Activated naive CD8-positive, alpha-beta T cell treated with anti-CD3 and anti-CD28 coated beads, Interleukin-2, amount 10 ng/mL, durations not matched to agents 7 days and 5 days (primary cell): ENCODE data around the gene PRR5L. TPM values are rescaled to one million over a fixed set of nuclear protein-coding genes. Genes with fewer than 3 reads are reported as not detected.

Source experiments
- ATAC-seq: fragments of 150-1000 bp; cut with Tn5 transposase; one replicate; pipeline ENCODE4 v1.10.0; 2021; ENCODE audit warnings: low read depth, moderate library complexity
- POLR2A ChIA-PET: fragments of 350-600 bp; sonication (Branson Sonifier 250); formaldehyde crosslinking; loops from one replicate; lab custom pipeline; 2021; ENCODE audit warnings: antibody characterized with exemption; lab: Charles Lee
- DNase-seq: peaks from one replicate; pipeline ENCODE4 v3.0.0; 2021
- H3K27ac Mint-ChIP-seq: one replicate; pipeline ENCODE4 v1.8.0; 2022; ENCODE audit warnings: mild to moderate bottlenecking, mixed read lengths
- H3K27me3 Mint-ChIP-seq: one replicate; pipeline ENCODE4 v1.8.0; 2022; ENCODE audit warnings: mild to moderate bottlenecking, moderate library complexity, mixed read lengths
- H3K36me3 Mint-ChIP-seq: one replicate; pipeline ENCODE4 v1.8.0; 2021; ENCODE audit warnings: mild to moderate bottlenecking, mixed read lengths
- H3K4me1 Mint-ChIP-seq: one replicate; pipeline ENCODE4 v1.8.0; 2021; ENCODE audit warnings: mixed read lengths
- H3K4me3 Mint-ChIP-seq: one replicate; pipeline ENCODE4 v1.8.0; 2022; ENCODE audit warnings: mild to moderate bottlenecking, moderate library complexity, mixed read lengths
- H3K9me3 Mint-ChIP-seq: one replicate; pipeline ENCODE4 v1.8.0; 2021; ENCODE audit warnings: mixed read lengths
- total RNA-seq, 2 experiments: library from RNA; stranded (reverse); gene quantifications; one replicate each; pipeline ENCODE4 v1.2.3, GENCODE V29; 2021

PRR5L gene
- total RNA-seq, 2 experiments from 2014 or later = 23.6 to 29.1 TPM

- Mint-ChIP-seq H3K4me1 (no peaks in the 10 kb centered on the region), H3K9me3 (no peaks in the 10 kb centered on the region), H3K27me3 (peaks cover 5% of the 10 kb centered on the region), H3K4me3 (no peak overlapping the region), H3K27ac (no peak overlapping the region), H3K36me3 (no peaks in the 10 kb centered on the region)
- DNase-seq (peak; percentile 67), ATAC-seq (peak; percentile 78)
- POLR2A ChIA-PET = no interaction called here
Observed at GRCh38 chr11:36265793-36266628, 30.1 kb upstream of the PRR5L start.

GRCh38 chr11:36266767-36267166 lies 29.3 kb upstream of the PRR5L start:
- H3K4me3 Mint-ChIP-seq = no peak overlapping the region
- ATAC-seq (no peak), DNase-seq (no peak)
- H3K36me3 Mint-ChIP-seq = no peaks in the 10 kb centered on the region
- H3K4me1 Mint-ChIP-seq = no peaks in the 10 kb centered on the region
- POLR2A ChIA-PET = no interaction called here
- H3K27ac Mint-ChIP-seq = no peak overlapping the region
- H3K9me3 Mint-ChIP-seq = no peaks in the 10 kb centered on the region
- peaks cover 2% of the 10 kb centered on the region for H3K27me3 Mint-ChIP-seq

GRCh38 chr11:36268337-36268985 lies 27.6 kb upstream of the PRR5L start:
- POLR2A ChIA-PET = no interaction called here
- H3K4me3 Mint-ChIP-seq = no peak overlapping the region
- no peak overlapping the region for H3K27ac Mint-ChIP-seq
- no peaks in the 10 kb centered on the region for H3K9me3 Mint-ChIP-seq
- peaks cover 5% of the 10 kb centered on the region for H3K36me3 Mint-ChIP-seq
- H3K4me1 Mint-ChIP-seq = no peaks in the 10 kb centered on the region
- no peak for DNase-seq
- no peaks in the 10 kb centered on the region for H3K27me3 Mint-ChIP-seq
- ATAC-seq = no peak

- Mint-ChIP-seq H3K9me3 (no peaks in the 10 kb centered on the region), H3K27ac (no peak overlapping the region), H3K27me3 (no peaks in the 10 kb centered on the region), H3K4me3 (no peak overlapping the region), H3K36me3 (peaks cover 5% of the 10 kb centered on the region), H3K4me1 (no peaks in the 10 kb centered on the region)
- DNase-seq (no peak), ATAC-seq (no peak)
- POLR2A ChIA-PET = no interaction called here
Observed at GRCh38 chr11:36270701-36271100, 25.4 kb upstream of the PRR5L start.

- Mint-ChIP-seq H3K4me1 (no peaks in the 10 kb centered on the region), H3K4me3 (no peak overlapping the region), H3K9me3 (no peaks in the 10 kb centered on the region), H3K27me3 (no peaks in the 10 kb centered on the region), H3K36me3 (peaks cover 5% of the 10 kb centered on the region), H3K27ac (no peak overlapping the region)
- no peak for ATAC-seq
- no peak for DNase-seq
- POLR2A ChIA-PET = no interaction called here
Observed at GRCh38 chr11:36271794-36272407, 24.2 kb upstream of the PRR5L start.

GRCh38 chr11:36273110-36273509 lies 23.0 kb upstream of the PRR5L start:
- ATAC-seq (no peak), DNase-seq (no peak)
- Mint-ChIP-seq H3K9me3 (no peaks in the 10 kb centered on the region), H3K27ac (no peak overlapping the region), H3K4me1 (no peaks in the 10 kb centered on the region), H3K4me3 (no peak overlapping the region), H3K36me3 (peaks cover 5% of the 10 kb centered on the region), H3K27me3 (no peaks in the 10 kb centered on the region)
- POLR2A ChIA-PET = no interaction called here

GRCh38 chr11:36274414-36274813 lies 21.7 kb upstream of the PRR5L start:
- POLR2A ChIA-PET = no interaction called here
- peaks cover 5% of the 10 kb centered on the region for H3K36me3 Mint-ChIP-seq
- no peak overlapping the region for H3K27ac Mint-ChIP-seq
- H3K9me3 Mint-ChIP-seq = no peaks in the 10 kb centered on the region
- DNase-seq = no peak
- no peaks in the 10 kb centered on the region for H3K27me3 Mint-ChIP-seq
- no peak overlapping the region for H3K4me3 Mint-ChIP-seq
- ATAC-seq = no peak
- H3K4me1 Mint-ChIP-seq = no peaks in the 10 kb centered on the region

- POLR2A ChIA-PET = no interaction called here
- no peak overlapping the region for H3K27ac Mint-ChIP-seq
- no peaks in the 10 kb centered on the region for H3K4me1 Mint-ChIP-seq
- DNase-seq (no peak), ATAC-seq (no peak)
- no peaks in the 10 kb centered on the region for H3K9me3 Mint-ChIP-seq
- H3K27me3 Mint-ChIP-seq = no peaks in the 10 kb centered on the region
- no peak overlapping the region for H3K4me3 Mint-ChIP-seq
- no peaks in the 10 kb centered on the region for H3K36me3 Mint-ChIP-seq
Observed at GRCh38 chr11:36278531-36279282, 17.4 kb upstream of the PRR5L start.

GRCh38 chr11:36280531-36280930 lies 15.6 kb upstream of the PRR5L start:
- H3K27ac Mint-ChIP-seq = no peak overlapping the region
- peaks cover 3% of the 10 kb centered on the region for H3K4me1 Mint-ChIP-seq
- DNase-seq (no peak), ATAC-seq (no peak)
- H3K4me3 Mint-ChIP-seq = no peak overlapping the region
- POLR2A ChIA-PET = no interaction called here
- no peaks in the 10 kb centered on the region for H3K36me3 Mint-ChIP-seq
- H3K27me3 Mint-ChIP-seq = no peaks in the 10 kb centered on the region
- H3K9me3 Mint-ChIP-seq = no peaks in the 10 kb centered on the region

- H3K27me3 Mint-ChIP-seq = no peaks in the 10 kb centered on the region
- DNase-seq (no peak), ATAC-seq (no peak)
- H3K9me3 Mint-ChIP-seq = no peaks in the 10 kb centered on the region
- H3K4me3 Mint-ChIP-seq = no peak overlapping the region
- H3K36me3 Mint-ChIP-seq = no peaks in the 10 kb centered on the region
- no peak overlapping the region for H3K27ac Mint-ChIP-seq
- peaks cover 3% of the 10 kb centered on the region for H3K4me1 Mint-ChIP-seq
- POLR2A ChIA-PET = no interaction called here
Observed at GRCh38 chr11:36281850-36282249, 14.2 kb upstream of the PRR5L start.

- Mint-ChIP-seq H3K27me3 (no peaks in the 10 kb centered on the region), H3K36me3 (no peaks in the 10 kb centered on the region), H3K27ac (no peak overlapping the region), H3K4me3 (no peak overlapping the region), H3K4me1 (peaks cover 7% of the 10 kb centered on the region), H3K9me3 (no peaks in the 10 kb centered on the region)
- DNase-seq = no peak
- POLR2A ChIA-PET = no interaction called here
- ATAC-seq = no peak
Observed at GRCh38 chr11:36282926-36283325, 13.2 kb upstream of the PRR5L start.

- DNase-seq = no peak
- peak overlapping the region; percentile 88 for H3K27ac Mint-ChIP-seq
- POLR2A ChIA-PET = interaction anchor here (0.5 to 1.0 kb wide), 3 partner anchors 9 to 295 kb away, joined by 3 to 4 read pairs (median 3); partner anchors contain the start of gene TRAF6
- no peak for ATAC-seq
- peaks cover 8% of the 10 kb centered on the region for H3K27me3 Mint-ChIP-seq
- H3K4me1 Mint-ChIP-seq = peaks cover 20% of the 10 kb centered on the region
- H3K9me3 Mint-ChIP-seq = no peaks in the 10 kb centered on the region
- H3K4me3 Mint-ChIP-seq = peak overlapping the region; percentile 89
- no peaks in the 10 kb centered on the region for H3K36me3 Mint-ChIP-seq
Observed at GRCh38 chr11:36288442-36289225, 7.5 kb upstream of the PRR5L start.
